Gastrocnemius medialis (tissue), 4 donors: ENCODE results near the gene GALM. TPM values are rescaled to one million over a fixed set of nuclear protein-coding genes. Genes with fewer than 3 reads are reported as not detected.
A peak's percentile ranks its signal among the peaks of the same experiment; 100 is the strongest.
"Not testable (repeated sequence)": the region's sequence is repeated elsewhere in the genome, so short reads cannot be mapped to it uniquely, and the experiment has no call there.

Source experiments
- ATAC-seq, 2 donors: fragments of 150-250 bp; one replicate each; pipeline ENCODE4 v1.9.1; 2016
- DNase-seq, 2 donors: peaks; one replicate each; pipeline ENCODE4 v3.0.0-alpha.2; 2019
- H3K27ac ChIP-seq, 4 donors: fragments of 200-600 bp; sonication (generic); 1 replicate in 1 of 4; 2 replicates in 3 of 4; pipeline ENCODE4 v1.5.1; 2016 to 2018; ENCODE audit warnings: mild to moderate bottlenecking in 2 of 4, moderate library complexity in 1 of 4
- H3K27me3 ChIP-seq, 3 donors: fragments of 200-600 bp; sonication (generic) in 2 of 3; 1 replicate in 1 of 3; 2 replicates in 2 of 3; pipeline versions ENCODE4 v1.5.1 to v1.6.0; 2016 to 2019; ENCODE audit warnings: mild to moderate bottlenecking in 1 of 3, moderate library complexity in 1 of 3
- H3K36me3 ChIP-seq, 2 donors: fragments of 200-600 bp; sonication (generic) in 1 of 2; one replicate each; pipeline ENCODE4 v1.5.1; 2017 to 2018
- H3K4me1 ChIP-seq, 2 donors: fragments of 200-600 bp; sonication (generic) in 1 of 2; one replicate each; pipeline ENCODE4 v1.5.1; 2016 to 2017; ENCODE audit warnings: mild to moderate bottlenecking in 2 of 2
- H3K4me3 ChIP-seq, 4 donors: fragments of 200-600 bp; sonication (generic) in 3 of 4; 1 replicate in 1 of 4; 2 replicates in 3 of 4; pipeline ENCODE4 v1.5.1; 2016 to 2019; ENCODE audit warnings: mild to moderate bottlenecking in 2 of 4
- H3K9me3 ChIP-seq, 3 donors: fragments of 200-600 bp; sonication (generic) in 2 of 3; 1 replicate in 1 of 3; 2 replicates in 2 of 3; pipeline ENCODE4 v1.5.1; 2016 to 2019
- CTCF ChIP-seq, 5 experiments: fragments of 450-650 bp in 3 of 5; fragments of 200-600 bp in 2 of 5; sonication (generic) in 2 of 5; IDR thresholded peaks in 4 of 5; conservative IDR thresholded peaks in 1 of 5; 1 replicate in 4 of 5; 2 replicates in 1 of 5; pipeline ENCODE4 v1.5.1; 2016 to 2019; ENCODE audit warnings: antibody characterized with exemption in 5 of 5, mild to moderate bottlenecking in 3 of 5, moderate library complexity in 3 of 5
- POLR2A ChIP-seq, 2 donors: fragments of 450-650 bp; IDR thresholded peaks; one replicate each; pipeline ENCODE4 v1.6.1; 2017; ENCODE audit warnings: antibody characterized with exemption in 2 of 2, mild to moderate bottlenecking in 2 of 2, moderate library complexity in 2 of 2
- in situ Hi-C, 4 donors: fragments of 200-750 bp; cut with MboI; loops; one replicate each; pipeline versions ENCODE4 v1.15.0 to v1.8.0; 2017; ENCODE audit warnings: low sequenced_read_pairs in 4 of 4
- intact Hi-C: fragments of 100-400 bp; cut with DNase I; formaldehyde crosslinking; loops from one replicate; pipeline ENCODE4 v1.15.1; 2023; ENCODE audit warnings: low total_unique reads
- total RNA-seq, 4 donors: library from RNA; depleted of rRNA; stranded (reverse); fragments of >200 nt; gene quantifications; one replicate each; pipeline versions ENCODE4 v1.1.0 to v1.2.3, GENCODE V29; 2016

The GALM gene
- total RNA-seq, 4 donors from 2014 or later, result 5.3 to 16.9 (median 14.9) TPM

- H3K9me3 ChIP-seq, result no peaks in the 10 kb centered on the region
- peaks cover 0 to 55% of the 10 kb centered on the region in 2 donors for H3K36me3 ChIP-seq
- no peak overlapping the region for H3K27ac ChIP-seq
- H3K4me1 ChIP-seq, result peaks cover 0 to 8% of the 10 kb centered on the region in 2 donors
- DNase-seq (no peak), ATAC-seq (no peak)
- intact Hi-C loops, result no loop called here
- TF ChIP-seq CTCF (IDR thresholded peaks at IDR 0.05 in 4 of 5, conservative IDR thresholded peaks at IDR 0.05 in 1 of 5) (no peak), POLR2A (IDR thresholded peaks at IDR 0.05) (no peak)
- no peak overlapping the region for H3K4me3 ChIP-seq
- in situ Hi-C loops, result loop anchor here (10.0 to 25.0 kb wide), 4 partner anchors 147 to 419 kb away; partner anchors contain the start of gene ATL2 (in 1 of the 4)
- H3K27me3 ChIP-seq, result no peaks in the 10 kb centered on the region
These were observed 65.8 kb downstream of the GALM start for GRCh38 chr2:38731684-38732221.

- Histone ChIP-seq H3K27me3 (no peaks in the 10 kb centered on the region), H3K27ac (no peak overlapping the region), H3K4me1 (peaks cover 0 to 8% of the 10 kb centered on the region in 2 donors), H3K36me3 (peaks cover 0 to 71% of the 10 kb centered on the region in 2 donors), H3K9me3 (no peaks in the 10 kb centered on the region), H3K4me3 (no peak overlapping the region)
- no peak for TF ChIP-seq POLR2A (IDR thresholded peaks at IDR 0.05)
- no peak for TF ChIP-seq CTCF (IDR thresholded peaks at IDR 0.05 in 4 of 5, conservative IDR thresholded peaks at IDR 0.05 in 1 of 5)
- ATAC-seq (no peak), DNase-seq (no peak)
- intact Hi-C loops, result no loop called here
- in situ Hi-C loops, result loop anchor here (10.0 to 25.0 kb wide), 4 partner anchors 149 to 421 kb away; partner anchors contain the start of gene ATL2 (in 1 of the 4)
These were observed 67.5 kb downstream of the GALM start for GRCh38 chr2:38733300-38733971.

- intact Hi-C loops, result no loop called here
- H3K4me3 ChIP-seq, result no peak overlapping the region
- DNase-seq (no peak), ATAC-seq (no peak)
- peaks cover 0 to 8% of the 10 kb centered on the region in 2 donors for H3K4me1 ChIP-seq
- H3K9me3 ChIP-seq, result no peaks in the 10 kb centered on the region
- no peak for TF ChIP-seq POLR2A (IDR thresholded peaks at IDR 0.05)
- no peak for TF ChIP-seq CTCF (IDR thresholded peaks at IDR 0.05 in 4 of 5, conservative IDR thresholded peaks at IDR 0.05 in 1 of 5)
- peak overlapping the region in 1 of 4 donors; percentile 18 for H3K27ac ChIP-seq
- H3K36me3 ChIP-seq, result peaks cover 0 to 75% of the 10 kb centered on the region in 2 donors
- in situ Hi-C loops, result loop anchor here (10.0 to 25.0 kb wide), 4 partner anchors 150 to 422 kb away; partner anchors contain the start of gene ATL2 (in 1 of the 4)
- H3K27me3 ChIP-seq, result no peaks in the 10 kb centered on the region
These were observed 68.6 kb downstream of the GALM start for GRCh38 chr2:38734299-38735058.

GRCh38 chr2:38735999-38736320 is 70.0 kb downstream of the GALM start:
- intact Hi-C loops, result no loop called here
- Histone ChIP-seq H3K27ac (peak overlapping the region in 1 of 4 donors; percentile 40), H3K4me1 (peaks cover 6 to 8% of the 10 kb centered on the region in 2 donors), H3K36me3 (peaks cover 0 to 62% of the 10 kb centered on the region in 2 donors), H3K4me3 (no peak overlapping the region), H3K9me3 (no peaks in the 10 kb centered on the region), H3K27me3 (no peaks in the 10 kb centered on the region)
- TF ChIP-seq POLR2A (IDR thresholded peaks at IDR 0.05) (no peak), CTCF (IDR thresholded peaks at IDR 0.05 in 4 of 5, conservative IDR thresholded peaks at IDR 0.05 in 1 of 5) (no peak)
- ATAC-seq, result no peak
- in situ Hi-C loops, result loop anchor here (10.0 to 25.0 kb wide), 4 partner anchors 151 to 424 kb away; partner anchors contain the start of gene ATL2 (in 1 of the 4)
- no peak for DNase-seq

- H3K4me1 ChIP-seq, H3K4me3 ChIP-seq, intact Hi-C loops, H3K27me3 ChIP-seq, H3K9me3 ChIP-seq: not testable (repeated sequence)
- in situ Hi-C loops, result loop anchor here (10.0 to 25.0 kb wide), 4 partner anchors 152 to 425 kb away; partner anchors contain the start of gene ATL2 (in 1 of the 4)
- Histone ChIP-seq H3K36me3 (peaks cover 0 to 51% of the 10 kb centered on the region in 2 donors), H3K27ac (peak overlapping the region in 2 of 4 donors; percentile 4 to 26)
- ATAC-seq (peak; percentile 21 to 51), DNase-seq (peak; percentile 36 to 44)
These were observed 71.2 kb downstream of the GALM start for GRCh38 chr2:38737000-38737698.
